GM19193 (cell line): Measurements from ENCODE around the gene IWS1.

Experiments used
- POLR2A ChIP-seq: IDR thresholded peaks from 4 replicates; pipeline ENCODE4 v1.6.1; 2011; ENCODE audit not compliant: insufficient read depth, insufficient read length; ENCODE audit errors: extremely low read depth

The IWS1 gene

GRCh38 chr2:127463155-127463991 lies 62.9 kb downstream of the IWS1 start:
- TF ChIP-seq POLR2A, result no peak

DNA sequence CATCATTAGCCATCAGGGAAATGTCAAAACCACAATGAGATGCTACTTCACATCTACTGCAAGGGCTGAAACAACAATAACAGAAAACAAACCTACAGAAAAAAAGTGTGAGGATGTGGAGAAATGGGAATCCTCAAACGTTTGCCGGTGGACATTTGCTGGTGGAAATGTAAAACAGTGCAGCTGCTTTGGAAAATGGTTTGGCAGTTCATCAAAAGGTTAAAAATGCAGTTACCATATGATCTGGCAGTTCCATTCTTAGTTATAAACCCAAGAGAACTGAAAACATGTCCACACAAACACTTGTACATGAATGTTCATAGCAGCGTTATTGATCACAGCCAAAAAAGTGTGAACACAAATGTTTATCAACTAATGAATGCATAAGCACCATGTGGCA lies 63.8 kb downstream of the IWS1 start:
- no peak for TF ChIP-seq POLR2A

GRCh38 chr2:127456960-127457359 lies 69.3 kb downstream of the IWS1 start:
- TF ChIP-seq POLR2A, result no peak

DNA sequence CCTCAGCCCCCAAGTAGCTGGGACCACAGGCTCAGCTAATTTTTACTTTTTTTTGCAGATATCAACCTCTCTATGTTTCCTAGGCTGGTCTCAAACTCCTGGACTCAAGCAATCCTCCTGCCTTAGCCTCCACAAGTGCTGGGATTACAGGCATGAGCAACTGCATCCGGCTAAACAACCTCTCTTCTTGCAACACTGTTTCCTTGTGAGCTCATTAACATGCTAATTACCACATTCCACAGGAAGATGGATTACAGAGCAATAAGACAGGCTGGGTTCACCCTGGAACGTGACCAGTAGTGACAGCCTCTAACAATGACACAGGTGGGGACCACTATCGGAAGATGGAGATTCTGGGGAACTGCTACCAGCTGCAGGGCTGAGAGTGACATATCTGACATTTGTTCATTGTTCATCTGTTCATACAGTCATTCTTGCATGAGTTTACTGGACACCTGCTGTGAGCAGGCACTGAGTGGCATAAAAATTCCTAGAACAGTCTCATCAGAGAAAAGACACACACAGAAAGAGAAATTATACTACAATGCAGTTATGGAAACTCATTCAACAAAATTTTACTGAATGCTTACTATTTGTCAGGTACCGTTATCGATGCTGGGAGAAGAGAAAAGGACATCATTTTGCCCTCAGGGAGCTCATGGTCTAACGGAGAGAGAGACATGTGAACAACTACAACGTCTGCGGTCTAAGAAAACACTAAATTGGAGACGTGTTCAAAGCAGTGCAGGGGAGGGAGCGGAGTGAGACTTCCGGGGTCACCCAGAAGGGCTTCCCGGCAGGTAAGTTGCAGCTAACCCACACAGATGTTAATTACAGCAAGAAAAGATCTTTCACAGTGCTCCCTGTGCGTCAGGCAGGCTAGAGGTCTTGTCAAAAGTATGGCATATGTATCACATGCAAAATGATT lies 70.5 kb downstream of the IWS1 start:
- TF ChIP-seq POLR2A, result no peak

- no peak for TF ChIP-seq POLR2A
Measured at GRCh38 chr2:127454595-127455565, 71.4 kb downstream of the IWS1 start.

DNA sequence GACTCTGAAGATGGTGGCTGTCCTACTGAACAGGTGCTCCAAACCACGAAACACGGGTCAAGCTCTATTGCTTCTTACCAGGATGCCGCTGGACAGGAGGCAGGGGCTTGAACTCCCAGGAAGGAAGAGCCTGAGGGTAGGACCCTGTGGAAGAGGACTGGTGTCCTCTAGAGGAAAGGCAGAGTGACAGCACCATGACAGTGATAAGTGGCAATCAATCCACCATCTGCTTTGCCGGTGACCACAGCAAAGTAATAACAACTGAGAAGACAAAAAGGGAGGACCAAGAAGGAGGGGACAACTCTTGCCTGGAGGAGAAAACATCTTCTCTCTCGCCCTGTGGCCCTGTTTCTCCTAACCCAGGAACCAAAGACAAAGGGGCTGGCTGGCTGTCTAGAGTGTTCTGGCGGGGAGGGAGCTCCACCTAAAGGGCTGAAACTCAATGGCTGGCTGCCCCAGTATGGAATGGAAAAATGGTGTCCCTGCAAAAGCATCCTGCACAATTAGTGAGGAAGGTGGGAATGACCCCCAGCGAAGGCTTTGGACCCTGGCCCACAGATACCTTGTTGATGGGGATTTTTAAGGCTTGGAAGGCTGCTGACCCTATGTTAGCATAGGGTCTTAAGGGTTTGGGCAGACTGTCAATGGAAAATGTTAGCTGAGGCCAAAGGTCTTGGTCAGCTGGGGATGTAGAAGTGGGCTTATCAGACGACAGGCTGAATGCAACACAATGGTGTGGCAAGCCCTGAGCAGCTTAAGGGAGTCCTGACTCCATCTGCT lies 72.7 kb downstream of the IWS1 start:
- no peak for TF ChIP-seq POLR2A

- no peak for TF ChIP-seq POLR2A
Measured at GRCh38 chr2:127453013-127453391, 73.3 kb downstream of the IWS1 start.

DNA sequence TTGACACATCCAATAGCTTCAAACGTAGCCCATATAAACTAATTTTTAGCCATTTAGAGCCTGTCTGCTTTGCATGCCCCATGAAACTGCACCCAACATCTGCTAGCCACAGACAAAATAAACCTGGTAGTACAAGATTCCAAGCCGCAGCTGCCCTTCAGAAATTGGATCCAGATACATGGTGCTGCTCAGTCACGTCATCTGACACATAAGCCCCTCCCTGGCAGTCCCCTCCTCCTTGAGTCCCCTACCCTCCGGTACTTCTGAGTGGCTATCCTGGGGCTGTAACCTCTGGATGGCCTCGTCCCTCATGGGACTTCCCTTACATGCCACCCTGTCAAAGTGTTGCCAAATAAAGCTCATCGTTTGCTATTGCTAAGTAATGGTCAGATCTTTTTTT lies 74.3 kb downstream of the IWS1 start:
- TF ChIP-seq POLR2A, result no peak

DNA sequence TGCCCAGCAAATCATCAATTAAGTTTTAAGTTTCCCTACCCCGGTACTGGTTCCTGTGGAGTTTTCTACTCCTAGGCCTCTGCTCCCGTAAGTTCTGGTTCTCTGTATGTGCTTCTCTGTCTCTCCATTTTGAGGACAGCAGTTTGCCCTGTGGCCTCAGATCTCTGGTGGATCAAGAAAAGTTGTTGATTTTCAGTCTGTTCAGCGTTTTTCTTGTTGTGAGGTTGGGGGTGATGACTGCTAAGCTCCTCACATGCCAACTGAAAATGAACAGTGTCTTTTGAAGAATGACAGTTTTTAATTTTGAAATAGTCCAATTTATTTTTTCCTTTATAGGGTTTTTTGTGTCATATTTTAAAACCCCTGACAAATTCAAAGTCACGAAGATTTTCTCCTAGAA lies 76.4 kb downstream of the IWS1 start:
- TF ChIP-seq POLR2A, result no peak

GRCh38 chr2:127449414-127449813 lies 76.9 kb downstream of the IWS1 start:
- TF ChIP-seq POLR2A, result no peak

DNA sequence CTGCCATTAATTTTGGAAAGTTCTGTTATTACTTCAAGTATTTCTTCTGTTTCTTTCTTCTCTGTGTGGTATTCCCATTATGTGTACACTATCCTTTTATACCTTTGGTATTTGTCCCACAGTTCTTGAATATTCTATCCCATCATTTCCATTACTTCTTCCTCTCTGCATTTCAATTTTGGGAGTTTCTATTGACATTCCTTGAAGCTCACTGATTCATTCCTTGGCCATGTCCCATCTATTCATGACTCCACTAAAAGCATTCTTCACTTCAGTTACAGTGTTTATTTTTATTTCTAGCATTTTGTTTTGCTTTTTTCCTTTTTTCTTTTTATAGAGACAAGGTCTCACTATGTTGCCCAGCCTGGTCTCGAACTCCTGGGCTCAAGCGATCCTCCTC lies 77.8 kb downstream of the IWS1 start:
- no peak for TF ChIP-seq POLR2A

- no peak for TF ChIP-seq POLR2A
Measured at GRCh38 chr2:127439343-127439742, 86.9 kb downstream of the IWS1 start.

- TF ChIP-seq POLR2A, result no peak
Measured at GRCh38 chr2:127437781-127438726, 88.2 kb downstream of the IWS1 start.
